ENCODE data around the gene MORN4.

DNA sequence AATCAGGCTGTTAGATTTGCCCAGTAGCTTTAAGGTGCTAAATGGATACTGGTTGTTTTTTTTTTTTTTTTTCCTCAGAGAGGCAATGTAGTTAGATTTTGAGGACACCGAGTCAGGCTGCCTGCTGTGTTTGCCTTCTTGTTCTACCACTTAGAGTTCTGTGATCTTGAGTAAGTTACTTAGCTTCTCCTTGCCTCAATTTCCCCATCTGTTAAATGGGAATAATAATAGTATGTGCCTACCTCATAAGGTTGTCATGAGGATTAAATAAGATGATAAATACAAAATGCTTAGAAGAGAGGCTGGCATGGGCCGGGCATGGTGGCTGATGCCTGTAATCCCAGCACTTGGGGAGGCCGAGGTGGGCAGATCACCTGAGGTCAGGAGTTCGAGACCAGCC lies 14.6 kb downstream of the MORN4 start:
- TF ChIP-seq, protein P1, sequence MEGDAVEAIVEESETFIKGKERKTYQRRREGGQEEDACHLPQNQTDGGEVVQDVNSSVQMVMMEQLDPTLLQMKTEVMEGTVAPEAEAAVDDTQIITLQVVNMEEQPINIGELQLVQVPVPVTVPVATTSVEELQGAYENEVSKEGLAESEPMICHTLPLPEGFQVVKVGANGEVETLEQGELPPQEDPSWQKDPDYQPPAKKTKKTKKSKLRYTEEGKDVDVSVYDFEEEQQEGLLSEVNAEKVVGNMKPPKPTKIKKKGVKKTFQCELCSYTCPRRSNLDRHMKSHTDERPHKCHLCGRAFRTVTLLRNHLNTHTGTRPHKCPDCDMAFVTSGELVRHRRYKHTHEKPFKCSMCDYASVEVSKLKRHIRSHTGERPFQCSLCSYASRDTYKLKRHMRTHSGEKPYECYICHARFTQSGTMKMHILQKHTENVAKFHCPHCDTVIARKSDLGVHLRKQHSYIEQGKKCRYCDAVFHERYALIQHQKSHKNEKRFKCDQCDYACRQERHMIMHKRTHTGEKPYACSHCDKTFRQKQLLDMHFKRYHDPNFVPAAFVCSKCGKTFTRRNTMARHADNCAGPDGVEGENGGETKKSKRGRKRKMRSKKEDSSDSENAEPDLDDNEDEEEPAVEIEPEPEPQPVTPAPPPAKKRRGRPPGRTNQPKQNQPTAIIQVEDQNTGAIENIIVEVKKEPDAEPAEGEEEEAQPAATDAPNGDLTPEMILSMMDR (IDR thresholded peaks at IDR 0.05; ENCODE audit: insufficient read depth, low read length, poor library complexity, severe bottlenecking): no peak
- no peak for TF ChIP-seq EZH2phosphoT487 (conservative IDR thresholded peaks at IDR 0.05; ENCODE audit: low read length)
